Subcutaneous adipose tissue (tissue), 4 donors: ENCODE measurements around the gene NDUFA12. TPM values are rescaled to one million over a fixed set of nuclear protein-coding genes. Genes with fewer than 3 reads are reported as not detected.

Experiments used
- total RNA-seq, 4 donors: library from RNA; depleted of rRNA; stranded (reverse); fragments of >200 nt; gene quantifications; one replicate each; pipeline ENCODE4 v1.1.0, GENCODE V29; 2016
- TF ChIP-seq, protein P1 (sequence below): fragments of 450-650 bp; IDR thresholded peaks from one replicate; pipeline ENCODE4 v1.5.1; 2016; ENCODE audit warnings: low read depth, mild to moderate bottlenecking, control low read depth, antibody characterized with exemption, moderate library complexity

The NDUFA12 gene
- total RNA-seq, 4 donors from 2014 or later = 63.7 to 159 (median 81.6) TPM

- TF ChIP-seq, protein P1, sequence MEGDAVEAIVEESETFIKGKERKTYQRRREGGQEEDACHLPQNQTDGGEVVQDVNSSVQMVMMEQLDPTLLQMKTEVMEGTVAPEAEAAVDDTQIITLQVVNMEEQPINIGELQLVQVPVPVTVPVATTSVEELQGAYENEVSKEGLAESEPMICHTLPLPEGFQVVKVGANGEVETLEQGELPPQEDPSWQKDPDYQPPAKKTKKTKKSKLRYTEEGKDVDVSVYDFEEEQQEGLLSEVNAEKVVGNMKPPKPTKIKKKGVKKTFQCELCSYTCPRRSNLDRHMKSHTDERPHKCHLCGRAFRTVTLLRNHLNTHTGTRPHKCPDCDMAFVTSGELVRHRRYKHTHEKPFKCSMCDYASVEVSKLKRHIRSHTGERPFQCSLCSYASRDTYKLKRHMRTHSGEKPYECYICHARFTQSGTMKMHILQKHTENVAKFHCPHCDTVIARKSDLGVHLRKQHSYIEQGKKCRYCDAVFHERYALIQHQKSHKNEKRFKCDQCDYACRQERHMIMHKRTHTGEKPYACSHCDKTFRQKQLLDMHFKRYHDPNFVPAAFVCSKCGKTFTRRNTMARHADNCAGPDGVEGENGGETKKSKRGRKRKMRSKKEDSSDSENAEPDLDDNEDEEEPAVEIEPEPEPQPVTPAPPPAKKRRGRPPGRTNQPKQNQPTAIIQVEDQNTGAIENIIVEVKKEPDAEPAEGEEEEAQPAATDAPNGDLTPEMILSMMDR = no peak
These were observed 34.1 kb downstream of the NDUFA12 start for GRCh38 chr12:94969424-94969823.

GRCh38 chr12:94965982-94966630, 37.4 kb downstream of the NDUFA12 start:
- TF ChIP-seq, protein P1 = no peak

DNA sequence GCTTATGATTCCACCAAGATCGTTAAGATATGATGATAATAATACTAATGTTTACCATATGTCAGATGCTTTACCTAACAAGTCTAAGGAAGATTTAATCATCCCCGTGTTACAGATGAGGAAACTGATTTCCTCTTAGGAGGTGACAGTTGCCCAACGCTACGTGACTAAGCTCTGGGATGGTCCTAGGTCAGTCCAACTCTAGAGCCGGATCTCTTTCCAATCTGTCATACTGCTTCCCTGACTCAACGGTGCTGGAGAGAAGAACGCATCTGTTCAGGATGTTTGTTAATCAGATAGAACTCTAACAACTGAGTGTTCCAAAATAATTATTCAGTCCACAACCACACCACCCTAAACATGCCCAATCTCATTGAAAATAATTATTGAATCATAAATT, 39.8 kb downstream of the NDUFA12 start:
- TF ChIP-seq, protein P1 = no peak

DNA sequence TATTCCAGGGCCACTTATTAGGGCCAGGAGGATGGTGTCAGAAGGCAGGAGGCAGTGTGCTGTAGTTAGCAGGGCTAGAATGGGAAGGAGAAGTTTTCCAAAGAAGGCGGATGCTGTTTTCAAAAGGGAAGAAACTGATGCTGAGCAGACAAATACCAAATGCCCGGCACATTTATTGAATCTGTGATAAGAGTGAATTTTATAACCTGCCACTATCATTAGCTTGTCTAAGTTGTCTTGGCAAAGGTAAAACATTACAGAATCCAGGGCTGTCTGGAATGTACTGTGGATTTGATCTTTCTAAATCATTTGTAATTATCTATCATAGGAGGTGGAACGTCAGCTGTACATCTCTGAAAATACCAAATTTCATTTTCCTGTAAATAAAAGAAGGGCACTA, 40.8 kb downstream of the NDUFA12 start:
- TF ChIP-seq, protein P1 = no peak

GRCh38 chr12:94961911-94962310, 41.6 kb downstream of the NDUFA12 start:
- TF ChIP-seq, protein P1 = no peak

- TF ChIP-seq, protein P1 = no peak
These were observed 42.2 kb downstream of the NDUFA12 start for GRCh38 chr12:94961256-94961824.

- TF ChIP-seq, protein P1 = no peak
These were observed 46.5 kb downstream of the NDUFA12 start for GRCh38 chr12:94957006-94957405.
